Measurements from ENCODE around the gene MYBPH. TPM values are rescaled to one million over a fixed set of nuclear protein-coding genes. Genes with fewer than 3 reads are reported as not detected.

MYBPH gene
- total RNA-seq, 2 experiments from 2014 or later, result not detected

DNA sequence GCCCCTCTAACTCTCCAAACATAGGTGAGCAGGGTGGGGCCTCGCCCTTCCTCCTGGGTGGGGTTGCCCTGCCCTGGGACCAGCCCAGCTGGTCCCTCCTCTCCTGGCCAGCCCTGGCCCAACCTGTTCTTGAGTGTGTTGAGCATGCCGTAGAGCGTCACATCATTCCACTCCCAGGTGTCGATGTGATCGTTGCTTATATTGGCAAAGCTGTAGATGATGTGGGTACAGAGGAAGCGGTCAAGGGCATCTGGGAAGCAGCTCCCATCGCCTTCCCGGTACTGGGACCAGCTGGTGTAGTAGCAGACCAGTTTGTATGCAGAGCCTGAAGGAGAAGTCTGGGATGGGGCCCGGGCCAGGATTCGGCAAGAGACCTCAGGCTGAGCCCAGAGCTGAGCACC, 9.4 kb upstream of the MYBPH start:
- H3K9me3 ChIP-seq (ENCODE audit: low read length), result no peaks in the 10 kb centered on the region
- no peaks in the 10 kb centered on the region for H4K20me1 ChIP-seq (ENCODE audit: insufficient read depth, low read length)
- no peak overlapping the region for H3K4me3 ChIP-seq (ENCODE audit: low read depth, low read length, poor library complexity, severe bottlenecking)
- H3K27ac ChIP-seq (ENCODE audit: low read depth, low read length, poor library complexity, severe bottlenecking), result no peak overlapping the region
- DNase-seq (ENCODE audit: low spot score), result no peak
- no peak overlapping the region for H3K4me2 ChIP-seq (ENCODE audit: low read length)
- no TSS peak for BruUV-seq (replicated peaks)
- TF ChIP-seq, protein P1, sequence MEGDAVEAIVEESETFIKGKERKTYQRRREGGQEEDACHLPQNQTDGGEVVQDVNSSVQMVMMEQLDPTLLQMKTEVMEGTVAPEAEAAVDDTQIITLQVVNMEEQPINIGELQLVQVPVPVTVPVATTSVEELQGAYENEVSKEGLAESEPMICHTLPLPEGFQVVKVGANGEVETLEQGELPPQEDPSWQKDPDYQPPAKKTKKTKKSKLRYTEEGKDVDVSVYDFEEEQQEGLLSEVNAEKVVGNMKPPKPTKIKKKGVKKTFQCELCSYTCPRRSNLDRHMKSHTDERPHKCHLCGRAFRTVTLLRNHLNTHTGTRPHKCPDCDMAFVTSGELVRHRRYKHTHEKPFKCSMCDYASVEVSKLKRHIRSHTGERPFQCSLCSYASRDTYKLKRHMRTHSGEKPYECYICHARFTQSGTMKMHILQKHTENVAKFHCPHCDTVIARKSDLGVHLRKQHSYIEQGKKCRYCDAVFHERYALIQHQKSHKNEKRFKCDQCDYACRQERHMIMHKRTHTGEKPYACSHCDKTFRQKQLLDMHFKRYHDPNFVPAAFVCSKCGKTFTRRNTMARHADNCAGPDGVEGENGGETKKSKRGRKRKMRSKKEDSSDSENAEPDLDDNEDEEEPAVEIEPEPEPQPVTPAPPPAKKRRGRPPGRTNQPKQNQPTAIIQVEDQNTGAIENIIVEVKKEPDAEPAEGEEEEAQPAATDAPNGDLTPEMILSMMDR (conservative IDR thresholded peaks at IDR 0.05; ENCODE audit: low read length), result no peak
- no peak for TF ChIP-seq EZH2phosphoT487 (IDR thresholded peaks at IDR 0.05; ENCODE audit: borderline replicate concordance, low read depth, low read length)
- ChIA-PET CTCF (ENCODE audit: unreplicated experiment) (no interaction called here), POLR2A (no interaction called here)
- no peaks in the 10 kb centered on the region for H3K4me1 ChIP-seq (ENCODE audit: insufficient read depth, low read length, poor library complexity, severe bottlenecking)
- no peaks in the 10 kb centered on the region for H3K79me2 ChIP-seq (ENCODE audit: insufficient read depth, low read depth, low read length)
- no peak overlapping the region for H2AFZ ChIP-seq (ENCODE audit: low read length)
- H3K36me3 ChIP-seq (ENCODE audit: insufficient read depth, low read length), result no peaks in the 10 kb centered on the region
- intact Hi-C loops (cut with micrococcal nuclease; ENCODE audit: unreplicated experiment), result no loop called here
- no peaks in the 10 kb centered on the region for H3K9me2 ChIP-seq (ENCODE audit: insufficient read depth, low read length)

DNA sequence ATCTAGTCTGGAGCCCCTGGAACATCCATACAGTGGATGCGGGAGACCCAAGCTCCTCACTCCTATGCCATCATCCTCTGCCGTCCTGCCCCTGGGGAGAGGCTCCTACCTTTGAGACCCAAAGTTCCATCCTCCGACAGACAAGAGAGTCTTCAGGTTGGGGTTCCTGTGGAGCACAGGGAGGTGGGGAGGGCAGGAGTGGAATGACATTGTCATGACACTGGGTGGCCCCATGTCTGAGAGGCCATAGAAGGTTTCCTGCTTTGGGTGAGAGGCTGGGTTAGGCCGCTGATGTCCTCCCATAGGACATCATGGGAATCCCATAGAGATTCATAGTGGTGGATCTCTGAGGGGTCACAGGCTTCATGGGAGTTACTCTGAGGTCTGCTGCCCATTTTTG, 8.8 kb upstream of the MYBPH start:
- H3K9me3 ChIP-seq (ENCODE audit: low read length), result no peaks in the 10 kb centered on the region
- no peaks in the 10 kb centered on the region for H3K4me1 ChIP-seq (ENCODE audit: insufficient read depth, low read length, poor library complexity, severe bottlenecking)
- no TSS peak for BruUV-seq (replicated peaks)

DNA sequence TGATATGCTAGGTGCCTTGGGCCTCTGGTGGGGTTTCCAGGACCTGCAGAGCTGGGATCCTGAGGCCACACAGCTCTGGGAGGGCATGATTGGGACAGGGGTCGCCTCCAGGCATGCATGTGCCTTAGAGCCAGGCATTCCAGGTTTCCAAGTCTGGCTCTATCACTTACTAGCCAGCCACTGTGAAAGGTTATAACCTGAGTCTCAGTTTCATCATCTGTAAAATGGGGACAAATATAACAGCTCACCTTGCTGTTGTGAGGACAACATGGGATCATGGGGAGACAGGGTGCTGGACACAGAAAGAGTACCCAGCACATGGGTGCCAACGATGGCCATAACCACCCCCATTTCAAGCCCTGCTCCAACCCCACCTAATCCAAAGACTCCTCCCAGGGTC, 8.2 kb upstream of the MYBPH start:
- Histone ChIP-seq H3K4me1 (ENCODE audit: insufficient read depth, low read length, poor library complexity, severe bottlenecking) (no peaks in the 10 kb centered on the region), H3K4me2 (ENCODE audit: low read length) (no peak overlapping the region), H4K20me1 (ENCODE audit: insufficient read depth, low read length) (no peaks in the 10 kb centered on the region), H3K4me3 (ENCODE audit: low read depth, low read length, poor library complexity, severe bottlenecking) (no peak overlapping the region), H2AFZ (ENCODE audit: low read length) (no peak overlapping the region), H3K36me3 (ENCODE audit: insufficient read depth, low read length) (no peaks in the 10 kb centered on the region), H3K9me3 (ENCODE audit: low read length) (no peaks in the 10 kb centered on the region), H3K79me2 (ENCODE audit: insufficient read depth, low read depth, low read length) (no peaks in the 10 kb centered on the region), H3K9me2 (ENCODE audit: insufficient read depth, low read length) (no peaks in the 10 kb centered on the region), H3K27ac (ENCODE audit: low read depth, low read length, poor library complexity, severe bottlenecking) (no peak overlapping the region)
- intact Hi-C loops (cut with micrococcal nuclease; ENCODE audit: unreplicated experiment), result no loop called here
- ChIA-PET CTCF (ENCODE audit: unreplicated experiment) (no interaction called here), POLR2A (interaction anchor here (0.6 kb wide), 1 partner anchor 408 kb away, joined by 4 read pairs; no protein-coding TSS in a partner anchor)
- no peak for DNase-seq (ENCODE audit: low spot score)
- TF ChIP-seq, protein P1 (conservative IDR thresholded peaks at IDR 0.05; ENCODE audit: low read length), result no peak
- no peak for TF ChIP-seq EZH2phosphoT487 (IDR thresholded peaks at IDR 0.05; ENCODE audit: borderline replicate concordance, low read depth, low read length)
- no TSS peak for BruUV-seq (replicated peaks)

More for the DNA sequence above, 8.8 kb upstream of the MYBPH start:
- Histone ChIP-seq H3K4me3 (ENCODE audit: low read depth, low read length, poor library complexity, severe bottlenecking) (no peak overlapping the region), H3K4me2 (ENCODE audit: low read length) (no peak overlapping the region), H3K27ac (ENCODE audit: low read depth, low read length, poor library complexity, severe bottlenecking) (no peak overlapping the region), H3K9me2 (ENCODE audit: insufficient read depth, low read length) (no peaks in the 10 kb centered on the region), H2AFZ (ENCODE audit: low read length) (no peak overlapping the region), H4K20me1 (ENCODE audit: insufficient read depth, low read length) (no peaks in the 10 kb centered on the region), H3K79me2 (ENCODE audit: insufficient read depth, low read depth, low read length) (no peaks in the 10 kb centered on the region), H3K36me3 (ENCODE audit: insufficient read depth, low read length) (no peaks in the 10 kb centered on the region)
- DNase-seq (ENCODE audit: low spot score), result no peak
- TF ChIP-seq EZH2phosphoT487 (IDR thresholded peaks at IDR 0.05; ENCODE audit: borderline replicate concordance, low read depth, low read length), result no peak
- TF ChIP-seq, protein P1 (conservative IDR thresholded peaks at IDR 0.05; ENCODE audit: low read length), result no peak
- POLR2A ChIA-PET, result no interaction called here
- CTCF ChIA-PET (ENCODE audit: unreplicated experiment), result no interaction called here
- intact Hi-C loops (cut with micrococcal nuclease; ENCODE audit: unreplicated experiment), result no loop called here
